ENCODE data around the gene KCNE4. TPM values are rescaled to one million over a fixed set of nuclear protein-coding genes. Genes with fewer than 3 reads are reported as not detected.

The KCNE4 gene
- total RNA-seq, 1 donor from 2014 or later, result 3.2 TPM

GRCh38 chr2:223050188-223050587, 1.8 kb upstream of the KCNE4 start:
- peaks cover 49% of the 10 kb centered on the region for H3K4me1 Mint-ChIP-seq (ENCODE audit: unreplicated experiment)
- no peaks in the 10 kb centered on the region for H3K27me3 Mint-ChIP-seq
- no peak for DNase-seq (ENCODE audit: extremely low spot score, unreplicated experiment)
- H3K9me3 Mint-ChIP-seq, result peaks cover 10% of the 10 kb centered on the region
- H3K36me3 Mint-ChIP-seq, result no peaks in the 10 kb centered on the region
- no peak overlapping the region for H3K27ac Mint-ChIP-seq
- no peak for TF ChIP-seq CTCF (conservative IDR thresholded peaks at IDR 0.05)
- H3K4me3 Mint-ChIP-seq, result no peak overlapping the region

GRCh38 chr2:223050900-223051504, 988 bp upstream of the KCNE4 start:
- no peak for TF ChIP-seq CTCF (conservative IDR thresholded peaks at IDR 0.05)
- Mint-ChIP-seq H3K4me3 (peak overlapping the region; percentile 55), H3K4me1 (ENCODE audit: unreplicated experiment) (peaks cover 55% of the 10 kb centered on the region), H3K27me3 (no peaks in the 10 kb centered on the region), H3K36me3 (no peaks in the 10 kb centered on the region), H3K27ac (no peak overlapping the region), H3K9me3 (peaks cover 10% of the 10 kb centered on the region)
- DNase-seq (ENCODE audit: extremely low spot score, unreplicated experiment), result no peak

GRCh38 chr2:223052548-223053483, 826 bp downstream of the KCNE4 start:
- H3K4me3 Mint-ChIP-seq, result peak overlapping the region; percentile 82
- no peak for TF ChIP-seq CTCF (conservative IDR thresholded peaks at IDR 0.05)
- no peaks in the 10 kb centered on the region for H3K27me3 Mint-ChIP-seq
- DNase-seq (ENCODE audit: extremely low spot score, unreplicated experiment), result no peak
- peaks cover 2% of the 10 kb centered on the region for H3K9me3 Mint-ChIP-seq
- no peaks in the 10 kb centered on the region for H3K36me3 Mint-ChIP-seq
- peaks cover 55% of the 10 kb centered on the region for H3K4me1 Mint-ChIP-seq (ENCODE audit: unreplicated experiment)
- no peak overlapping the region for H3K27ac Mint-ChIP-seq

- DNase-seq (ENCODE audit: extremely low spot score, unreplicated experiment), result no peak
- no peak for TF ChIP-seq CTCF (conservative IDR thresholded peaks at IDR 0.05)
- Mint-ChIP-seq H3K9me3 (no peaks in the 10 kb centered on the region), H3K27ac (no peak overlapping the region), H3K4me3 (peak overlapping the region; percentile 55), H3K4me1 (ENCODE audit: unreplicated experiment) (peaks cover 53% of the 10 kb centered on the region), H3K27me3 (no peaks in the 10 kb centered on the region), H3K36me3 (no peaks in the 10 kb centered on the region)
These were observed 1.6 kb downstream of the KCNE4 start for GRCh38 chr2:223053484-223054192.

- Mint-ChIP-seq H3K27ac (no peak overlapping the region), H3K27me3 (no peaks in the 10 kb centered on the region), H3K9me3 (peaks cover 3% of the 10 kb centered on the region), H3K4me1 (ENCODE audit: unreplicated experiment) (peaks cover 56% of the 10 kb centered on the region), H3K4me3 (peak overlapping the region; percentile 73), H3K36me3 (no peaks in the 10 kb centered on the region)
- no peak for DNase-seq (ENCODE audit: extremely low spot score, unreplicated experiment)
- no peak for TF ChIP-seq CTCF (conservative IDR thresholded peaks at IDR 0.05)
These were observed 2.3 kb downstream of the KCNE4 start for GRCh38 chr2:223054193-223054781.
